Progenitor cell of endocrine pancreas (in vitro differentiated cells): ENCODE data around the gene FXYD6. TPM values are rescaled to one million over a fixed set of nuclear protein-coding genes. Genes with fewer than 3 reads are reported as not detected.

ENCODE experiments used
- DNase-seq: peaks from one replicate; pipeline ENCODE4 v3.0.0; 2021; ENCODE audit warnings: low spot score; ENCODE audit not compliant: unreplicated experiment
- H3K27ac Mint-ChIP-seq: 2 replicates; pipeline ENCODE4 v1.8.0; 2021; ENCODE audit warnings: mild to moderate bottlenecking, moderate library complexity, mixed read lengths
- H3K27me3 Mint-ChIP-seq: 2 replicates; pipeline ENCODE4 v1.8.0; 2021; ENCODE audit warnings: mixed read lengths
- H3K36me3 Mint-ChIP-seq: 2 replicates; pipeline ENCODE4 v1.8.0; 2022; ENCODE audit warnings: mixed read lengths; ENCODE audit not compliant: insufficient read depth
- H3K4me1 Mint-ChIP-seq: 2 replicates; pipeline ENCODE4 v1.8.0; 2021; ENCODE audit warnings: low read depth, mixed read lengths
- H3K4me3 Mint-ChIP-seq: 2 replicates; pipeline ENCODE4 v1.8.0; 2021; ENCODE audit warnings: low read depth, mild to moderate bottlenecking, moderate library complexity, mixed read lengths
- H3K9me3 Mint-ChIP-seq: 2 replicates; pipeline ENCODE4 v1.8.0; 2021; ENCODE audit warnings: low read depth, mixed read lengths
- CTCF ChIP-seq: fragments of 200-600 bp; sonication (generic); IDR thresholded peaks from one replicate; pipeline ENCODE4 v1.5.0; 2021; ENCODE audit warnings: antibody characterized with exemption, mild to moderate bottlenecking; ENCODE audit not compliant: unreplicated experiment
- total RNA-seq: library from RNA; stranded (reverse); gene quantifications from 2 replicates; pipeline ENCODE4 v1.2.1, GENCODE V29; 2021

The FXYD6 gene
- total RNA-seq, 1 donor from 2014 or later = 28.5 TPM

GRCh38 chr11:117822074-117823033 lies 54.1 kb downstream of the FXYD6 start:
- peak; percentile 69 for TF ChIP-seq CTCF
- DNase-seq = no peak
- peaks cover 39% of the 10 kb centered on the region for H3K4me1 Mint-ChIP-seq
- H3K27me3 Mint-ChIP-seq = peaks cover 7% of the 10 kb centered on the region
- H3K36me3 Mint-ChIP-seq = no peaks in the 10 kb centered on the region
- no peaks in the 10 kb centered on the region for H3K9me3 Mint-ChIP-seq
- H3K27ac Mint-ChIP-seq = peak overlapping the region; percentile 39
- H3K4me3 Mint-ChIP-seq = no peak overlapping the region

- no peak overlapping the region for H3K4me3 Mint-ChIP-seq
Measured at GRCh38 chr11:117821431-117821830, 55.0 kb downstream of the FXYD6 start.

GRCh38 chr11:117820516-117820915 lies 55.9 kb downstream of the FXYD6 start:
- no peak for DNase-seq
- no peaks in the 10 kb centered on the region for H3K36me3 Mint-ChIP-seq
- no peak for TF ChIP-seq CTCF
- peaks cover 7% of the 10 kb centered on the region for H3K27me3 Mint-ChIP-seq
- no peaks in the 10 kb centered on the region for H3K9me3 Mint-ChIP-seq
- H3K4me3 Mint-ChIP-seq = no peak overlapping the region
- peaks cover 40% of the 10 kb centered on the region for H3K4me1 Mint-ChIP-seq
- H3K27ac Mint-ChIP-seq = peak overlapping the region; percentile 45

More at GRCh38 chr11:117821431-117821830, 55.0 kb downstream of the FXYD6 start:
- Mint-ChIP-seq H3K27ac (no peak overlapping the region), H3K9me3 (no peaks in the 10 kb centered on the region), H3K27me3 (peaks cover 7% of the 10 kb centered on the region), H3K36me3 (no peaks in the 10 kb centered on the region), H3K4me1 (peaks cover 37% of the 10 kb centered on the region)
- DNase-seq = no peak
- no peak for TF ChIP-seq CTCF

- no peak for TF ChIP-seq CTCF
- H3K4me1 Mint-ChIP-seq = peaks cover 42% of the 10 kb centered on the region
- H3K9me3 Mint-ChIP-seq = no peaks in the 10 kb centered on the region
- H3K27me3 Mint-ChIP-seq = peaks cover 7% of the 10 kb centered on the region
- peak overlapping the region; percentile 4 for H3K27ac Mint-ChIP-seq
- H3K36me3 Mint-ChIP-seq = no peaks in the 10 kb centered on the region
- DNase-seq = no peak
- H3K4me3 Mint-ChIP-seq = no peak overlapping the region
Measured at GRCh38 chr11:117820071-117820470, 56.4 kb downstream of the FXYD6 start.

GRCh38 chr11:117819096-117820040 lies 57.1 kb downstream of the FXYD6 start:
- H3K9me3 Mint-ChIP-seq = no peaks in the 10 kb centered on the region
- H3K27me3 Mint-ChIP-seq = peaks cover 7% of the 10 kb centered on the region
- H3K36me3 Mint-ChIP-seq = no peaks in the 10 kb centered on the region
- H3K4me1 Mint-ChIP-seq = peaks cover 44% of the 10 kb centered on the region
- TF ChIP-seq CTCF = peak; percentile 85
- peak; percentile 73 for DNase-seq
- no peak overlapping the region for H3K4me3 Mint-ChIP-seq
- H3K27ac Mint-ChIP-seq = peak overlapping the region; percentile 4
